Head of caudate nucleus (tissue), 42 donors: Measurements from ENCODE around the gene CDC25C.
"Not testable (repeated sequence)": the region's sequence is repeated elsewhere in the genome, so short reads cannot be mapped to it uniquely, and the experiment has no call there.

Source experiments
- DNase-seq, 42 donors: peaks; one replicate each; pipeline versions ENCODE4 v3.0.0 to v3.0.0-alpha.2; 2020 to 2021; ENCODE audit warnings: mixed read lengths in 7 of 42
- intact Hi-C: fragments of 100-400 bp; cut with DNase I; formaldehyde crosslinking; loops from one replicate; pipeline ENCODE4 v1.15.0; 2022

The CDC25C gene

GRCh38 chr5:138351056-138351455, 19.5 kb upstream of the CDC25C start:
- no peak for DNase-seq
- intact Hi-C loops = loop anchor here (10.0 kb wide), 2 partner anchors 54 to 194 kb away; partner anchors contain the start of gene ETF1

DNA sequence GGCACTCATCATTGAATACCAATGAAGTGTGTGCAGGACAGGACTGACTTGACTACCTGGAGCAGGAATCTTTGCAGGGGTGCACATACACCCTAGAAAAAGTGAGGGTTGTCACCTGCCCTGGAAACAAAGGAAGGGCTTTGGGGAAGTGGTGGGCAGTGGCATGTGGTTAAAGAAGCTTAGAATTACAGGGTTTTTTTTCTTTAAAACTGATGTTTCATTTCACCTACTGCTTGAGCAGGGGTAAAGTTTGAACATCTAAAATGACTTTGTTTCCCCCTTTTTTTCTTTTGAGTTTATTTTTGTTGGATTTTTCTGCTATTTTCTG, 18.9 kb upstream of the CDC25C start:
- intact Hi-C loops = loop anchor here (10.0 kb wide), 2 partner anchors 54 to 194 kb away; partner anchors contain the start of gene ETF1
- no peak for DNase-seq

- DNase-seq = no peak
- intact Hi-C loops = loop anchor here (10.0 kb wide), 3 partner anchors 55 to 195 kb away; partner anchors contain the start of genes CDC23 and ETF1
Measured at GRCh38 chr5:138349852-138350562, 18.4 kb upstream of the CDC25C start.

DNA sequence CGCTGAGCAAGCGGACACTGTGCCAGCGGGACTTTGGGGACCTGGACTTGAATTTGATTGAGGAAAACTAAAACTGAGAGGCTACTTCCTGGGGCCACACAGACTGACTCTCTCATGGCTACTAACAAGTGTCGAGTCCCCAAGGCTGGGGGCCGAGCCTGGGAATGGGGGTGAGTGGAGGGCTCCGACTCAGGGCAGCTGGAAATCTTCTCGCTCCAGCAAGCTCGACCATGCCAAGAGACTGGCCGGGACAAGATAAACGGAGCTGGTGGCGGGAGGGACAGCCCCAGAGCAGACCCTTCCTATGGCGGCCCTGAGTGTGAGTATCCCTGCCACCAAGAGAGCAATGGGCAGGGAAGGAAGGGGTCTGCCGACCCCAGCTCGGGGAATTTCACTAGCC, 15.3 kb upstream of the CDC25C start:
- intact Hi-C loops = loop anchor here (10.0 kb wide), 1 partner anchor 132 kb away; the partner anchor contains the start of gene CDC23
- DNase-seq = no peak

- no peak for DNase-seq
- intact Hi-C loops = loop anchor here (10.0 kb wide), 1 partner anchor 130 kb away; the partner anchor contains the start of gene CDC23
Measured at GRCh38 chr5:138344887-138345622, 13.5 kb upstream of the CDC25C start.

DNA sequence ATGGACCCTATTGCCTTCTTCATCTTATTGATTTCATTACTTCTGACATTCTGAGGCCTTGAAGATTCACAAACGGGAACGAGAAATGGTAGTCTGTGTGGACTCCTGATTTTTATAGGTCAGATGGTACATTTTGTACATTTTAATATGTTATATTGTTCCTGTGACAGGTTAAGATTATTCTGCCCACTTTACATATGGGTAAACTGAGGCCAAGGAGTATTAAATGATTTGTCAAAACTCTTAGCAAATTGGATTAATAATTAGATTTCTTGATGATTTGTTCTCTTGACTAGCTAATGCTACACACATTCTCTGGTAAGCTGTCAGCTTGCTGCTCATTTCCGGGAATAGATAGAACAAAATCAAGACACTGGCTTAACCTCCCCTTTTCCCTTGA, 8.4 kb upstream of the CDC25C start:
- intact Hi-C loops = loop anchor here (10.0 kb wide), 1 partner anchor 125 kb away; the partner anchor contains the start of gene CDC23
- DNase-seq = no peak

DNA sequence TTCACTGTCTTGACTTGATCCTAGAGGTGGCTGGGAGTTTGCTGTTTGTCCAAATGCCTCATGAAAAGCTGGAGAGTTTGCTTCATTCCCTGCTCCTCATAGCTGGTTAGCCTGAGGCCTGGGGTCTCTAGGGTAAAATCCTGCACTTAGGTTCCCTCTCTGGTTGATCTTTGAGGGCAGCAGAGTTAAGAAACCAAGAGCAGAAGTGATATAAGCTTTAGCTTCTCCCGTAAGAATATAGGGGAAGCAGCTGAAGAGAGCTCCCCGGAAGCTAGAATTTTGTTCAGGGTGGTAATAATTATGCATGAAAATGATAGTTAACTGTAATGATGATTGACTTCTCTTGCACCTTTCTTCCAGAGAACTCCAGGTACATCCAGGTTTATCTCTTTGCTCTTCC, 7.9 kb upstream of the CDC25C start:
- intact Hi-C loops = no loop called here
- no peak for DNase-seq

- intact Hi-C loops = no loop called here
- peak in 23 of 42 donors; percentile 8 to 59 (median 31) for DNase-seq
Measured at GRCh38 chr5:138339091-138339456, 7.5 kb upstream of the CDC25C start.

- DNase-seq = peak in 1 of 42 donors; percentile 5
- intact Hi-C loops = no loop called here
Measured at GRCh38 chr5:138338411-138339090, 6.9 kb upstream of the CDC25C start.

DNA sequence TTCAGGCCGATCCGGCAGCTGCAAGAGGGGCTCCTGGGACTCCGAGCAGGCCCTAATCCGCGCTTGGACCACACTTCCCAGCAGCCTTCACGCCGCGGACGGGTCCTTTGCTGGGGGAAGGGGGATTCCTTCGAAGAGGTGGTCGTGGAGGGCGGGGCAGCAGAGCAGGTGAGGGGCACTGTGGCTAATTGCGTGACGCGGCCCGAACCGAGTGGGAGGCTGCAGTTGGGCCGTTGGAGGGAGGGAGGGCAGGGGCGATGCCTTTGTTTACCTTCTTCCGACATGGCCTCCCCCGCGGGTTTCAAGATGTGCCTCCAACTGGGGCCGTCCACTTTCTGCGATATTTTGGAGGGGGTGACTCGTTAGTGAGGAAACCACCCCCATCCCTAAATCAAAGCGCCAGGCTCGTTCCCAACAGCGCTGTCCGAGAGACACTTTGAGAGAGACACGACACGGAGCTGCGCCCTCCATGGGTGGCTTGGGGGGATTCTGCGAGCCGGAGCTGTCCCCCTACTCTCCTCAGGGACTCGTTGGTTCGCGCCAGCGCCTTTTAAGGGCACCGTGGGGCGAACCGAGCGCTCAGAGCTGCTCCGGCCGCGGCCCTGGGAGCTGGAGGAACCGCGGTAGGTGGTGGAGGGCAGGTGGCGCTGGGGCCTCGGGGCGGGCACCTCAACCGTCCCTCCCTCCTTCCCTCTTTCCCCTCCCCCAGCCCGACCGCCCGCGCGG, 6.2 kb upstream of the CDC25C start, which contains the start of gene FAM53C:
TSS of gene FAM53C (plus strand) at position 582 of the 726 bp plus-strand sequence. CDS start 3,070 bp downstream, outside the sequence.
- intact Hi-C loops = no loop called here
- peak; percentile 80 to 97 (median 94) for DNase-seq

DNA sequence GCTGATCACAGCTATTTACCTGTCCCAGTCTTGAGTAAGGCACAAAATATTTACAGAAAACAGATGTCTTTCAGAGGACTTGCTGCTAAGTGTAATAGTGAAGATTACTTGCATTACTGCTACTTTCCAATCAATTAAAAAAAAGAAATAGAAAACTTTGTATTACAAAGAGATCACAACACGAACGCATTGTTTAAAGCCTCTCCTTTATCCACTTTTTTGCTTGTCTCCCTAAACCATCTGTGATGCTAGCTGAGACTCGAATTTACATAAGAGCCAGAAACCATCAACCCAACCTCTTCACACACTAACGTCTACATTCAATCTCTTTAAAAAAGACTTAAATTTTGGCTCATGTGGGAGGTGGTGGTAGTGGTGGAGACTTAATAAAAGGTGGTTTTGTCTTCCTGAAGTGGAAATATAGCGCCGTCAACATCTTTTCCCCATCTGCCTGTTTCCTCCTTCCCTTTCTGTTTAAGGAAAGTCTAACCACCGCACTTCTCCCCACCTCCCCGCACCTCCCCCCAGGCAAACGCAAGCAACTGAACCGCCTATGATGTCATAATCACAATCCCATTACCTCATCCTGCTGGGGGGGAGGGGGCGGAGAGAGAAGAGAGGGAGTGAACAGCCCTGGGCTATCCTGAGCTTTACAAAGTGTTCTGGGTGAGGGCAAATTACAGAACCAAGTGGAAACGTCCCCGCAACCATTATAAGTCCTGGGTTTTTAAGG, 5.5 kb upstream of the CDC25C start:
- intact Hi-C loops = no loop called here
- DNase-seq = peak in 28 of 42 donors; percentile 69 to 94 (median 84)

DNA sequence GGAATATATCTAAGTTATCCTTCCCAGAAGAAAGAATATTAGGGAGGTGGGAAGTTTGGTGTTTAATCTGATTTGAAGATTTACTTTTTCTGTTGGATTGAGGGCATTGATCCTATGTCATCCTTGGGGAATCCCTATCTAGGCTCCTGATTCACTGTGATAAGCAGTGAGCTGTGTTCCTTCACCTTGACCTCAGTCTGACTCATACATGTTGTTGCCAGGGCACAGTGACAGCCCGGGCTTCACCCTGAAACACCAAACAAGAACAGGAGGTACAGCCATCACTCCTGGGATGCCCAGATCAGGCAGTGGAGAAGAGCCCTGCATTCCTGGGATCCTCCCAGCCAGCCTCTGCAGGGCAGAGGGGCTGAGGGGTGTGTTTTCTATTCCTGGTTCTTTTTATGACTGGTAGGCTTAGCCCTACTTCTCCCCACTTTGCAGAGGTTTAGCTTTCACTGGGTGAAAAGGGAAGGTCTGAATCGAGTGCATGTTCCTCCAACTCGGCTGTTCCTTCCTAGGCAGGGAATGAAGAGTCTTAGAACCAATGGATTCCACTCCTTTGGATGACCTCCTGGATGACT, 3.4 kb upstream of the CDC25C start:
- intact Hi-C loops = no loop called here
- DNase-seq = no peak

GRCh38 chr5:138330813-138331448, 673 bp downstream of the CDC25C start:
- intact Hi-C loops = no loop called here
- no peak for DNase-seq

DNA sequence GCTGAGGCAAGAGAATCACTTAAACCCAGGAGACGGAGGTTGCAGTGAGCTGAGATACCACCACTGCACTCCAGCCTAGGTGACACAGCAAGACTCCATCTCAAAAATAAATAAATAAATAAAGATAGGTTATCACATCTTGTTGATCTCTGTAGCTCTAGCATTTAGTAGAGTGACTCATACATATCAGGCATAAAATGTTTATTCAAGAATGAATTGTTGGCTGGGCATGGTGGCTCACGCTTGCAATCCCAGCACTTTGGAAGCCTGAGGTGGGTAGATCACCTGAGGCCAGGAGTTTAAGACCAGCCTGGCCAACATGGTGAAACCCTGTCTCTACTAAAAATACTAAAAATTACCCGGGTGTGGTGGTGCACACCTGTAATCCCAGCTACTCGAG, 13.4 kb downstream of the CDC25C start:
- intact Hi-C loops, DNase-seq: not testable (repeated sequence)

DNA sequence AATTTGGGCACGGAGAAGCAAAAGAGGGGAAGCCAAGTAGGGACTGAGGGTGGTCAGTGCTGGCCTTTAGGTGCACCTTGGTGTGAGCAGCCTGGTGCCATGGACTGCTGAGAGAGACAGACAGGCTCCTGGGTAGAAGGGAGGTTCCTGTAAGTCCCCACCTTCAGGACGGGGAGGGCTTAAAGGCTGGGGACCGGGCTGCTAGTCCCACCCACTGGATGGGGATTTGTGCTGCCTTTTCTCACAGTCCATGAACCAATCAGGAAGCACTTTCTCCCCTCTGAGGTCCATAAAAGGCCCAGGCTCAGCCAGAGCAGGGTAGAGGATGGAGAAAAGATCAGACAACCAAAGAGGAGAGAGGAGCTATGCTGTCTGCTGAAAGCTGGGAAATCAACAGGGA, 15.2 kb downstream of the CDC25C start:
- intact Hi-C loops = no loop called here
- peak in 3 of 42 donors; percentile 8 to 16 (median 13) for DNase-seq

DNA sequence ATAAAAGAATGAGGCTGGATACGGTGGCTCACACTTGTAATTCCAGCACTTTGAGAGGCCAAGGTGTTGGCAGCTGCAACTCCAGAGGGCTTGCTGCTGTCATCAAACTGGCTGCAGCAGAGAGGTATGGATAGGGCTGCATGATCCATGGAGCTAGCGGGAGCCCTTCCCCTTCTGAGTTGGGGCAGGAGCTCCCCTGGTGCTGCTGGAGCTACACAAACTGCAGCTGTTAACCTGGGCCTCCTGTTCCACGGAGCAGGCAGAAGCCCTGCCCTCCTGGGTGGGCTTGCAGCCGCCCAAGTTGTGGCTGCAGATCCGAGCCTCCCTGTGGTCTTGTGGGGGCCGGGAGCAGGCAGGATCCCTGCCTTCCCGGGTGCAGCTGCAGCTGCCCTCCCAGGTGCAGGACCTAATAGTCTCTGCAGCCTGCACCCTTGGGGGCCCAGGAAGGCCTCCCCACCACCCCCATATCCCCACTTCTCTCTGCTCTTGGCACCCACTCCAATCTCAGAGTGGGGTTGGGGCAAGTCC, 15.8 kb downstream of the CDC25C start:
- intact Hi-C loops = no loop called here
- DNase-seq = no peak

DNA sequence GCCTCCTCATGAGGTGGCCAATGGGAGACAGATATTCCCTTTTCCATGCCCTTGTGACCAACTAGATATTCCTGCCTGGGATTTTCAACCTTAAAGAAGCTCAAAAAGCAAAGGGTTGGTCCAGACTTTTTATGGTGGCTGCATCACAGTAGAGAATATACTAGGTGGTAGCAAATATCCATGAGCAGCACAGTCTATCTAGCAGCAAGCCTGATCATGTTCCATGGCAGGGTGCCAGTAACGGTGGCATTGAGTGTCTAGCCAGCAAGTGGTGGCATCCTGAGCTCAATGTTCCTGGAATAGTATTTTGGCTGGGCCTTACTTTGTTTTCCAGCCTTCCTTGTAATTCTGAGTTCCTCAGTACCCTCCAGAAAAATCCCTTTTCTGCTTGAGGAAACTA, 25.8 kb downstream of the CDC25C start:
- intact Hi-C loops = no loop called here
- peak in 10 of 42 donors; percentile 7 to 44 (median 18) for DNase-seq
